ENCODE data around the gene TSHZ2. TPM values are rescaled to one million over a fixed set of nuclear protein-coding genes. Genes with fewer than 3 reads are reported as not detected.
"Not testable (repeated sequence)": the region's sequence is repeated elsewhere in the genome, so short reads cannot be mapped to it uniquely, and the experiment has no call there.

The TSHZ2 gene
- polyA plus RNA-seq, 3 donors: 1.2 to 47.5 (median 15.8) TPM

- no peak overlapping the region for H3K27ac ChIP-seq (ENCODE audit: low read depth, low read length)
- 61 to 79% (median 75%) methylated on average over 13 of the region's 13 CpGs for WGBS, 3 donors
These were observed 545.0 kb downstream of the TSHZ2 start for GRCh38 chr20:53517146-53517545.

- not testable (repeated sequence) for H3K27ac ChIP-seq (ENCODE audit: low read depth, low read length)
- 78 to 87% (median 81%) methylated on average over 5 of the region's 5 CpGs for WGBS, 3 donors
These were observed 549.3 kb downstream of the TSHZ2 start for GRCh38 chr20:53521421-53521820.

- 70 to 93% (median 89%) methylated on average over 3 of the region's 3 CpGs for WGBS, 3 donors
- no peak overlapping the region for H3K27ac ChIP-seq (ENCODE audit: low read depth, low read length)
These were observed 549.9 kb downstream of the TSHZ2 start for GRCh38 chr20:53522026-53522425.

DNA sequence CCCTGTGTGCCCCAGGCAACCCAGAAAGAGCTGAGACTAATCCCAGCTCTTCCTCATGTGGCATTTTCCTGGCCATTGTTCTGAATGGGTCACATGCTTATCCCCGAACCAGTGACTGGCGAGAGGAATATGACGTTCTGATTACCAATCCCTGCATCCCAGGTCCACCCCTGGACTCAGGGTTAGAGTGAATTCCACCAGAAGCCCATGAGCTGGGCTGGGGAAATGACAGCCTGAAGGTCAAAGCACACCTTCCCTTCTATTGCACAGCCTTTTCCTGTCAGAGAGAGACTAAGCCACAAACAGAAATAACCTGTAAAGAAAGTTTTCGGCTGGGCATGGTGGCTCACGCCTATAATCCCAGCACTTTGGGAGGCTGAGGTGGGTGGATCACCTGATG lies 550.5 kb downstream of the TSHZ2 start:
- 71 to 78% (median 76%) methylated on average over 5 of the region's 5 CpGs for WGBS, 3 donors
- no peak overlapping the region for H3K27ac ChIP-seq (ENCODE audit: low read depth, low read length)

DNA sequence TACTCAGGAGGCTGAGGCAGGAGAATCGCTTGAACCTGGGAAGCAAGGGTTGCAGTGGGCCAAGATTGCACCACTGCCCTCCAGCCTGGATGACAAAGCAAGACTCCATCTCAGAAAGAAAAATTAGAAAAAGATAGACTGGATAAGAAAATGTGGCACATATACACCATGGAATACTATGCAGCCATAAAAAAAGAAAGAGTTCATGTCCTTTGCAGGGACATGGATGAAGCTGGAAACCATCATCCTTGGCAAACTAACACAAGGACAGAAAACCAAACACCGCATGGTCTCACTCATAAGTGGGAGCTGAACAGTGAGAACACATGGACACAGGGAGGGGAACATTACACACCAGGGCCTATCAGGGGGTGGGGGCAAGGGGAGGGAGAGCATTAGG lies 551.5 kb downstream of the TSHZ2 start:
- whole genome bisulfite sequencing, 3 donors: 93 to 96% (median 95%) methylated on average over 2 of the region's 2 CpGs
- H3K27ac ChIP-seq (ENCODE audit: low read depth, low read length): not testable (repeated sequence)

DNA sequence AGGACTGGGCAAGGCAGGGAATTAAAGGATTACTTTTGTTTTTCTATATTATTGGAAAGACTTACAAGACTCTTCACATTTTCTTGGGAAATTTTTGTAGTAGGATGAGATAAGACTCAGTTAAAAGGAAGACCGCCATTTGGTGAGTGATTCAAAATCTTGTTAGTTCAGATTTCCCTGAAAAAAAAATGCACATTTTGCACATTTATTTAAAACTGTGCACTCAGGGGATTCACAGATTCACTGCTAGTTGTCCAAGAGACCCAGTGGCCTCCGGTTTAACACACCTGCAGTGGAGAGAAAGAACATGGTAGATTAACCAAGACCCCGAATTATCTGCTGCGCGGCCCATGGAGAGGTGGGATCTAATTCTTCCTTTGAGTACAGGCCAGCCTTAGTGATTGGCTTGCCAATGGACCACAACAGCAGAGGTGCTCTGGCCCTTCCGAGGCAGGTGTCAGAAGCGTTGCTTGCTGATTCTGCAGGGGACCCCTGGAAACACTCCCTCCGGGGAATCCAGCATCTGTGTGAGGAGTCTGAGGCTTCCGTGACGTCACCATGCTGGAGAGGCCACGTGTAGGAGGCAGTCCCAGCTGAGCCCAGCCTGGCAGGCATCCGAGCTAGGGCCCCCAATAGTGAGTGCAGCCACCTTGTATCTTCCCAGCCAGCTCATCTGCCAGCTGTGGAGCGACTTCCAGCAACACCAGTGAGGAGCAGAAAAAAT lies 552.6 kb downstream of the TSHZ2 start:
- WGBS, 3 donors: 75 to 79% (median 77%) methylated on average over 13 of the region's 13 CpGs
- H3K27ac ChIP-seq (ENCODE audit: low read depth, low read length): no peak overlapping the region

DNA sequence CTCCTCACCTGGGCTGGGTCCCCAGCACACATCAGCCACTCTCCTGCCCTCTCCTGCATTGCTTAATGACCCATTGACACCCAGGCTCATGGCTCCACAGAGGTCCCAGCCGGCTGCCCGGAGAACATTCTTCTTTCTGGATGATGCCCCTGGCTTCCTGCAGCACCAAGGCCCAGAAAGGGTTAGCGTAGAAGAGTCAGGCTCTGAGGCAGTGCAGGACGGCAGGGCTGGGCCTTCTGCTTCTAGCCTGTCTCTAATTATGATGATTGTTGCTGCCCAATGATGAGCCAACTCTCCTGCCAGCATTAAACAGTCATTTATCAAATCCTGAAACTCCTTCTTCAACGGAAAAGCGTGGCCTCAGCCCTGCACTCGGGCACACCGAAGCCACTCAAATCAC lies 555.0 kb downstream of the TSHZ2 start:
- no peak overlapping the region for H3K27ac ChIP-seq (ENCODE audit: low read depth, low read length)
- 67 to 91% (median 89%) methylated on average over 8 of the region's 8 CpGs for WGBS, 3 donors

DNA sequence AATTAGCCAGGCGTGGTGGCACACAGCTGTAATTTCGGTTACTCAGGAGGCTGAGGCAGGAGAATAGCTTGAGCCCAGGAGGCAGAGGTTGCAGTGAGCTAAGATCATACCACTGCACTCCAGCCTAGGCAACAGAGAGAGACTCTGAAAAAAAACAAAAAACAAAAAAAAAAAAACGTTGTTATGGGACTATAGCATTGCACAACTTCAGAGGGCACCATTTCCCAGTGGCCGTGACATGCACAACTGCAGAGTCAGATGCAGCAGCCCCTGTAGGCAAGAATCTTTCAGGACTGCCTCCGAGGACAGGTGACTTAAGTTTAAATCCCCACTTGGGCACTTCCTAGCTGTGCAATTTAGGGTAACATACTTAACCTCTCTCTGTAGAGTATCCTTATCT lies 557.5 kb downstream of the TSHZ2 start:
- WGBS, 3 donors: 76 to 84% (median 82%) methylated on average over 5 of the region's 5 CpGs

GRCh38 chr20:53530440-53530839 lies 558.3 kb downstream of the TSHZ2 start:
- 68 to 80% (median 69%) methylated on average over 2 of the region's 2 CpGs for WGBS, 3 donors

More for the DNA sequence above, 557.5 kb downstream of the TSHZ2 start:
- no peak overlapping the region for H3K27ac ChIP-seq (ENCODE audit: low read depth, low read length)

GRCh38 chr20:53532654-53533312 lies 560.6 kb downstream of the TSHZ2 start:
- not testable (repeated sequence) for H3K27ac ChIP-seq (ENCODE audit: low read depth, low read length)
- WGBS, 3 donors: 77 to 90% (median 78%) methylated on average over 6 of the region's 6 CpGs

More at GRCh38 chr20:53530440-53530839, 558.3 kb downstream of the TSHZ2 start:
- H3K27ac ChIP-seq (ENCODE audit: low read depth, low read length): no peak overlapping the region

DNA sequence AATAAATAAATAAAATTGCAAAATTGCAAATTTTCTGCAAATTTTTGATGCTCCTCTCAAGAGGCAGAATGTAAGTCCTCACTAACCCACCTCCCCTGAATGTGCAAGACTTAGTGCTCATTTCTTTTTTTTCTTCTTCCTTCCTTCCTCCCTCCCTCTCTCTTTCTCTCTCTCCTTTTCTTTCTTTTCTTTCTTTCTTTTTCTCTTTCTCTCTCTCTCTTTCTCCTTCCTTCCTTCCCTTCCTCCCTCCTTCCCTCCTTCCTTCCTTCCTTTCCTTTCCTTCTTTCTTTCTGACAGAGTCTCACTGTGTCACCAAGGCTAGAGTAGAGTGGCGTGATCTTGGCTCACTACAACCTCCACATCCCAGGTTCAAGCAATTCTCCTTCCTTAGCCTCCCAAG lies 561.3 kb downstream of the TSHZ2 start:
- no peak overlapping the region for H3K27ac ChIP-seq (ENCODE audit: low read depth, low read length)
- WGBS, 3 donors: 91 to 100% (median 96%) methylated on average over 1 of the region's 1 CpG

GRCh38 chr20:53534037-53534436 lies 561.9 kb downstream of the TSHZ2 start:
- 84 to 88% (median 87%) methylated on average over 7 of the region's 7 CpGs for WGBS, 3 donors
- no peak overlapping the region for H3K27ac ChIP-seq (ENCODE audit: low read depth, low read length)

GRCh38 chr20:53535878-53536277 lies 563.7 kb downstream of the TSHZ2 start:
- H3K27ac ChIP-seq (ENCODE audit: low read depth, low read length): no peak overlapping the region
- WGBS, 3 donors: 75 to 93% (median 90%) methylated on average over 4 of the region's 4 CpGs

DNA sequence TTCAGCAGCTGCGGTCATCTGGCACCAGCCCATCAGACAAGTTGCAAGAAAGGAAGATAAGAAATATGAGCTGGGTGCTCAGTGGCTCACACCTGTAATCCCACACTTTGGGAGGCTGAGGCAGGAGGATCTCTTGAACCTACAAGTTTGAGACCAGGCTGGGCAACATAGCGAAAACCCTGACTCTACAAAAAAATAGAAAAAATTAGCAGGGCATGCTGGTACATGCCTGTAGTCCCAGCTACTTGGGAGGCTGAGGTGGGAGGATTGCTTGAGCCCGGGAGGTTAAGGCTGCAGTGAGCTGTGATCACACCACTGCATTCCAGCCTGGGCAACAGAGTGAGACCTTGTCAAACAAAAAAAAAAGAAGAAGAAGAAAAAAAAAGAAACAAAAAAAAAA lies 564.2 kb downstream of the TSHZ2 start:
- not testable (repeated sequence) for H3K27ac ChIP-seq (ENCODE audit: low read depth, low read length)
- WGBS, 3 donors: 79 to 88% (median 87%) methylated on average over 3 of the region's 3 CpGs

DNA sequence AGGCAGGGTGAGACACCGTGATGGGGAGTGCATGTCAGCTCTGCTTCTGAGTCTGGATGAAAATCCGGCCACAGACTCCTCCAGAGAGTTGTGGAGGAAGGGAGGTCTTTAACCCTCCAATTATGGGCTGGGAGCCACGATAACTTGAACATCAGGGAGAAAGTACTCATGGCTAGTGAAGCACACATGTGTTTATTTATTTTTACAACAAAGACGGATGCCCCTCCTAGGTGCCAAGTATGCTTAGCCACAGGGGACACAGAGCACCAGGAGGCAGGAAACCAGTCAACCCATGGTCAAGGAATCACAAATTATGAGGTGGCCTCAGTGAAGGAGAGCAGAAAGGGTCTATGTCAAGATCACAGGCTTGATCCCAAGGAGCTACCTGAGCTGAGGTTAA lies 567.4 kb downstream of the TSHZ2 start:
- H3K27ac ChIP-seq (ENCODE audit: low read depth, low read length): no peak overlapping the region
- 37 to 58% (median 51%) methylated on average over 4 of the region's 4 CpGs for WGBS, 3 donors

Data from adipose tissue (tissue), 3 donors.